NOMO-1 treated with DMSO at 0.1 percent for 48 hours (cell line): ENCODE data around the gene NXNL1.
"Not testable (repeated sequence)": the region's sequence is repeated elsewhere in the genome, so short reads cannot be mapped to it uniquely, and the experiment has no call there.

ENCODE experiments used
- DNase-seq: peaks from one replicate; lab custom pipeline; 2025; ENCODE audit not compliant: unreplicated experiment; lab: John Stamatoyannopoulos, UW

Gene NXNL1

DNA sequence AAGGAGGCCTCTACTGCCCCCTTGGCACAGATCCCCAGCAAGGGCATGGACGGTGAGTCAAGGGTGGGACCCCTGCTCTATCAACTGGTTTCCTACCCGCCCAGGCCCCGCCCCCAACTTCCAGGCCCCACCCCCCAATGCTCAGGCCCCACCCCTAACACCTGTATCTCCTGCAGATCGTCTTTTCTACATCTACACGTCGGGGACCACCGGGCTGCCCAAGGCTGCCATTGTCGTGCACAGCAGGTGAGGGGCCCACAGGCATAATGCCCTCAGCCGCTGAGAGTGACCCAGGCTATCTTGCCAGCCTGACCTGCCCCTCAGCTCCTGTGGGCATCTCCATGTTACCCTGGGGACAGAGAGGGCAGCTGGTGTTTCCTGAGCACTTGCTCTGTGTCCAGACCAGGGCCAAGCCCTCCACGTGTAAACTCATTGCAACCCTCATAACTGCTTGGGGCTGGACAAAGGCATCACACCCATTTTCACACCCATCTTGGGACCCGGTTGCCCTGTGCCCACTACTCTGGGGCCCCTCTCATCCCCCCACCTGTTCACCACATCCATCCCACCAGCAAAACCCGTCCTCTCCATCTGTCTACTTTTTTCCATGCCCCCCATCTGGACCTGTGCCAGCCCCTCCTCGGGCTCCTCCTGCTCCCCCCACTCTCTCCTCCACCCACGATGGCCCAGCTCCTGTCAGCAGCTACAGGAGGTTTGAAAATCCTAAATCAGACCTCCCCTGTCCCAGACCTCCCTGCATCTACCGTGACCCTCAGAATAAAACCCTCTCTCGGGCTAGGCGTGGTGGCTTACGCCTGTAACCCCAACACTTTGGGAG lies 26.8 kb upstream of the NXNL1 start:
- no peak for DNase-seq

DNA sequence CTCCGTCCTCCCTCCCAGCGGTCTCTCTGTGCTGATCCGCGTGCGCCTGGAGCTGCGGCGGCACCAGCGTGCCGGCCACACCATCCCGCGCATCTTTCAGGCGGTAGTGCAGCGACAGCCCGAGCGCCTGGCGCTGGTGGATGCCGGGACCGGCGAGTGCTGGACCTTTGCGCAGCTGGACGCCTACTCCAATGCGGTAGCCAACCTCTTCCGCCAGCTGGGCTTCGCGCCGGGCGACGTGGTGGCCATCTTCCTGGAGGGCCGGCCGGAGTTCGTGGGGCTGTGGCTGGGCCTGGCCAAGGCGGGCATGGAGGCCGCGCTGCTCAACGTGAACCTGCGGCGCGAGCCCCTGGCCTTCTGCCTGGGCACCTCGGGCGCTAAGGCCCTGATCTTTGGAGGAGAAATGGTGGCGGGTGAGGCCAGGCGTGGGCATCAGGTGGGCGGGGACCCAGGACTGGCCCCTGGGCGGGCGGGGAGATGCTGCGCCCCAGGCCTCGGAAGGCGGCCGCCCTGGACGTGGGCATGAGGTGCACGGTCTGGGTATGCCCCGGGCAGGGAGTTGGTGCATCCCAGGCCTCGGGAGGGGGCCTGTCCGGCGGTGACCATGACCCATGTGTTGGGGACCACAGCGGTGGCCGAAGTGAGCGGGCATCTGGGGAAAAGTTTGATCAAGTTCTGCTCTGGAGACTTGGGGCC lies 26.0 kb upstream of the NXNL1 start:
- no peak for DNase-seq

DNA sequence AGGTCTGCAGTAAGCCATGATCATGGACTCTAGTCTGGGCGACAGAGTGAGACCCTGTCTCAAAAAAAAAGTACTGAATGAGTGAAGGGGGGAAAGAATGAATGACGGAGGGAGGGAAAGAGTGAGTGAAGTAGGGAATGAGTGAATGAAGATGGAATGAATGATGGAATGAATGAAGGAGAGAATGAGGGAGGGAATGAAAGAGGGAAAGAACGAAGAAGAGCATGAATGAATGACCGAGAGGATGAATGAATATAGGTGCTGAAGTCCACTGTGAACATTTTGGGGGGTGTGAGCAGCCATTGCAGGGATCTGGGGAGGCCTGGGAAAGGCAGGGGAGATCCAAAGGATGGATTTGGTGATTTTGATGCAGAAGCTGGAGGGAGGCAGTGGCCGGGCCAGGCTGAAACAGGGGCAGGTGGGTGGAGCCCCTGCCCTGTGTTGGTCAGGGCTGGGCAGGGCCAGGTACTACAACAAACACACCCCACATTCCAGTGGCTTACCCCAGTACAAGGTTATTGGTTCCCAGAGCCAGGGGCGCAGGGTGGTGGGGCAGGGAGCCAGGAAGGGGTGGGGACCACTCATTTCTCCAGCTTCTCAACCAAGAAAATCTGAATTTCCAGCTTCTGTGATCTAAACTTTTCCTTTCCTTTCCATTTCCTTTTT lies 23.9 kb upstream of the NXNL1 start:
- no peak for DNase-seq

DNA sequence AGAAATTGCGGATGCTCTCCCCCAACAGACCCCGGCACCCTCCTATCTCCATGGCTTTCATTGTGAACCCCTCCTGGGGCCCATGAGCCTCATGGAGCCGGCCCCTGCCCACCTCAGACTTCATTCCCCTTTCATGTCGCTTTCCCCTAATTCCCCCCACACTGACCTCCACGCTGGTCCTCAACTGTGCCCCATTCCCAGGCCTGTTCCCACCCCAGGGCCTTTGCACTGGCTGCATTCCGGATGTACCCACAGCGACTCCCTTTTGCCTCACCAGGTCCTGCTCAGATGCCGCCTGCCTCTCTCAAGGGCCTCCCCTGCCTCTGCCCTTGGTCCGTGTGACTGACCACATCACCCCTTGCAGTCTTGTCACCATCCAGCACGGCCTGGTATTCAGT lies 22.9 kb upstream of the NXNL1 start:
- DNase-seq: no peak

DNA sequence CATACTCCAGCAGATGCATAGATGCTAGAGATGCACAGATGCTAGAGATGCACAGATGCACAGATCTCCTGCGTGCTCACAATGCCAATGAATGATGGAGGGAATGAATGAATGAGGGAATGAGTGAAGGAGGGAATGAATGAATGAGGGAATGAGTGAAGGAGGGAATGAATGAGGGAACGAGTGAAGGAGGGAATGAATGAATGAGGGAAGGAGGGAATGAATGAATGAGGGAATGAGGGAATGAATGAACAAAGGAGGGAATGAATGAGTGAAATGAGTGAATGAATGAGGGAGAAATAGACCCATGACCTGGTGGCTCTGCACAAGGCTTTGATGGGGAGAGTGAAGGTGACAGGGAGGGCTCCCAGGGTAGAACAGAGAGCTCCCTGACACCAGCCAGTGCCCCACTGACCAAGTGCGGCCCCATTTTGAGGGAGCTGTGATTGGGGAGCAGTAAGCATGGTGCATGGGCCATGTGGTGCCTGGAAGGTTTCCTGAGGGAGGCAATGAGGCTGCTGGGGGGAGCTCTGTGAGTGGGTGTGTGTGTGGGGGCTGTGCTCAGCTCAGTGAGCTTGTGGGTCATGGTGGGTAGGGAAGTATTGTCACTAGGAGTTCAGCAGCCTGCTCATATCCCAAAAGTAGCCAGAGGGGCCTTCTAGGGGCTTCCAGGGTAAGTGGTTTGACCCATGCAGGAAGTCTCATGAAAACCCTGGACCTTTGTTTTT lies 22.3 kb upstream of the NXNL1 start:
- DNase-seq: no peak

DNA sequence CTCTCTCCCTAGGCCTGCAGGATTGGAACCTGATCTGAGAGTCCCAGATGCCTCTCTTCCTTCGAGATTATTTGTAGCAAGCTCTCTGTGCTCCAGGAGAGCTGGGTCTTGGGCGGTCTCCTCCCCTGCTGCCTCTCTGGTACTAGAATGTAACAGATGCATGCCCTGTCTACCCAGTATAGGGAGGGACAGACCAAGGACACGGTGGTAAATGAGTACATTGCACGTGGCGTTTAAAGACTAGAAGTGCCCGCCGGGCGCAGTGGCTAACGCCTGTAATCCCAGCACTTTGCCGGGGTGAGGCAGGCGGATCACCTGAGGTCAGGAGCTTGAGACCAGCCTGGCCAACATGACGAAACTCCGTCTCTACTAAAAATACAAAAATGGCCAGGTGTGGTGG lies 21.3 kb upstream of the NXNL1 start:
- no peak for DNase-seq

DNA sequence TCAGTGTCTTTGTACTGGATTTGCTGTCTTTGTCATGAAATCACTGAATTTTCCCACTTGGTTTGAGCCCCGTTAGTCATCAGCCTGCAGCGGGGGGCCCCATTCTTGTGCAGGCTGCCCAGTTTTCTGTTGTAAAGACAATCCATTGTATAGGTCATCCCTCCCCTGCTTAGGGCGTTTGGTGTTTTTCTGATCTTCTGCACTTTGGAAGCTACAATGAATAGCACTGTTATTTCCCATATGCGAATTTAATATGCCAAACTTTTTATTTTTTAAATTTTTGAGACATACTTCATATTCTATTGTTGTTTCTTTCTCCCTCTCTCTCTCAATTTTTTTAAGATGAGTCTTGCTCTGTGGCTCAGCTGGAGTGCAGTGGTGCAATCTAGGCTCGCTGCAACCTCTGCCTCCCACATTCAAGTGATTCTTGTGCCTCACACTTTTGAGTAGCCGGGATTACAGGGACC lies 18.6 kb upstream of the NXNL1 start:
- no peak for DNase-seq

DNA sequence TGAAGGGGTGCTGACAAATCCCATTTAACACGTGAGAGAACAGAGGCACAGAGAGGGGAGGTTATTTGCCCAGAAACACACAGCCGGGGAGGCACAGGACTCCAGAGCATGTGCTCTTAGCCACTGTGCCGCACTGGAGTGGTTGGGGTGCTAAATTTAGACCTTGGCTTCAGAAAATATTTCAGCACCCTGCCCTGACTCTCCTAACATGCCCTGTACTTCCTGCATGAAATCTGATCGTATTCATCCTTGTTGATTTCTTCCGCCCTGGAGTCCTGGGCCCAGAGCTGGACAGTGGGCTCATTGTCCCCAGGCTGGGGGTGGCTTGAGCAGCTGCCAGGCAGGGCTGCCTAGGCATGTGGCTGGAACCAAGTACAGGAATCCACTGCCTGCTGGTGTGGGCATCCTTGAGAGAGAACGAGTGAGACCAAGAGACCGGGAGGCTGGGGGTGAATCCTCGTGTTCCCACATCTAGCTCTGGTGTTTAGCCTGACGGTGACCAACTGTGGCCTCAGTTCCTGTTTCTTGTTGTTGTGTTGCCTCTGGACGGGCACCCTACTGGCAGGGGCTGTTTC lies 14.9 kb upstream of the NXNL1 start:
- DNase-seq: no peak

DNA sequence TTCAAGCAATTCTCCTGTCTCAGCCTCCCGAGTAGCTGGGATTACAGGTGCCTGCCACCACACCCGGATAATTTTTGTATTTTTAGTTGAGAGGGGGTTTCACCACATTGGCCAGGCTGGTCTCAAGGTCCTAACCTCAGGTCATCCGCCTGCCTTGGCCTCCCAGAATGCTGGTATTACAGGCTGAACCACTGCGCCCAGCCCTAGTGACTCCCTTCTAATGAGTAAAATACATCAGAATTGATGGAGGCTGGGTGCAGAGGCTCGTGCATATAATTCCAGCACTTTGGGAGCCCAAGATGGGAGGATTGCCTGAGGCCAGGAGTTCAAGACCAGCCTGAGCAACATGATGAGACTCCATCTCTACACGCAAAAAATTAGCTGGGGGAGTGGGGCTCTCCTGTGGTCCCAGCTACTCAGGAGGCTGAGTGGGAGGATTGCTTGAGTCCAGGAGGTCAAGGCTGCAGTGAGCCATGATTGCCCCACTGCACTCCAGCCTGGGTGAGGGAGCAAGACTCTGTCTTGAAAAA lies 14.3 kb upstream of the NXNL1 start:
- DNase-seq: not testable (repeated sequence)

DNA sequence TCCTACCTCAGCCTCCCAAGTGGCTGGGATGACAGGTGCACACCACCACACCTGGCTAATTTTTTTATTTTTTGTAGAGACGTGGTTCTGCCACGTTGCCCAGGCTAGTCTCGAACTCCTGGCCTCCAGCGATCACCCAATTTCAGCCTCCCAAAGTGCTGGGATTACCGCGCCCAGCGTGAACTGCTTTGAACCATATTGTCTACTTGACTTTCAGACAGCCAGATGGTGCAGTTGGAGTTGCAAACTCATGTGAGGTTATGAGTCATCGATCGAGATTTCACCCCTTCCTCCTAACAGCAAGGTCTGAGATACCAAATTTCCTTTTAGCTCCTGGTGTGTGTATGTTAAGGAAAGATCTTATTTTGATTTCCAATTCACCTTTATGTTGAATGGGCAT lies 12.3 kb upstream of the NXNL1 start:
- peak; percentile 85 for DNase-seq

DNA sequence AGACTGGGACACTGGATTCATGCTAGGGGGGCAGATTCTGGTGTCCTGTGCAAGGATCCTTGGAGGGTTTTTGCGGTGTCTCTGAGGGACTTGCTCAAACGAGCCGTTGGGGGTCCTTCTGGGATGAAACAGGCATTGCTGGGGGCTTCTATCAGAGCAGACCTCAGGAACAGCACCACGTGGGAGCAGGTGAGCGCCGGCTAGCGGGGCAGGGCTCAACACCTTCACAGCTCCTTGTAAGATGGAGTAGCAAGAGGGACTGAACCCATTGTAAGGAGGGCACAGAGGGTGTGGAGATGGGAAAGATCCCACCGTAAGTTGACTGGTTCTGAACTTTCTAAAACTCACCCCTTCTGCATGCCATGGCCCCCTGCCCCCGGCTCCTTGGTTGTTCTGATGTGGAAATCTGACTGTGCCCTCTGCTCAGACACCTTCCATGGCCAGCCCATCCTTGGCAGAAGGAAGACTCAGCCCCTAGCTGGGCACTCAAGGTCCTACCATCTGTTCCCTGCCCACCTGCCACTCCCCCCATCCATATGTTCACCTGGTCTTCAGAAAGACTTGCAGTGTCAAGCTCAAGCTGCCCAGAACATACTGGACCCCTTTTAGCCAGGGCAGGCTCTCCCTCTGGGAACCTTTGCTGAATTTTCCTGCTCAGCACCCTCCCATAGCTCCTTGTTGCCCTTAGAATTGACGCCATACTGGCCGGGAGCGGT lies 10.8 kb upstream of the NXNL1 start:
- DNase-seq: no peak

DNA sequence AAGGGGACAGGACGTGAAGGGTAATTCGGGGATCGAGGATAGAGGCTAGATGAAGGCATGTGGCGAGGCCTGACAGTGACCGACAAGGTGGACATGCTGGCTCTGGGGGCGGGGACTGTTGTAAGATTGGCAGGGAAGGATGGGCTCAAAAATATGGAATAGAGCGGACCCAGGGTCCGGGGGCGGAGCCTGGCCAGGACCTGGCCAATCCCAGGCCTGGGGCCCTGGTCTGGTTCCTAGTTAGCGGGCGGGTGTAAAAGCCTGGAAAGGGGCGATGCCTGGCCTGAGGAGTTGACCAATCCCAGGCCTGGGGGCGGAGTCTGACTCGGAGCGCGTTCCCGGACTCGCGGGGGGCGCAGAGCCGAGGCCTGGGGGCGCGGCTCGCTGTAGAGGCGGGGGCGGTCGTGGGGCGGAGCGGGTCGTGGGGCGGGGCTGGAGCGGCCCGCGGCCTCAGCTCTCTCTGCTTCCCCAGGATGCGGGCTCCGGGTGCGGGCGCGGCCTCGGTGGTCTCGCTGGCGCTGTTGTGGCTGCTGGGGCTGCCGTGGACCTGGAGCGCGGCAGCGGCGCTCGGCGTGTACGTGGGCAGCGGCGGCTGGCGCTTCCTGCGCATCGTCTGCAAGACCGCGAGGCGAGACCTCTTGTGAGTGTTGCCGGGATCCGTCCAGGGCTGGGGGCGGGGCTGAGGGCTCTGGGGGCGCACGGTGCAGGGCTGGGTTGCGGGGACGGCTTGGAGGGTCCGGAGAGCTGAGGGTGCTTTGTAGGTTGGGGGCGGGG lies 9.5 kb upstream of the NXNL1 start, which contains the start of gene SLC27A1:
SLC27A1 (plus strand) TSS at position 457 of the 774 bp plus-strand sequence; CDS start at position 474, 17 bp downstream.
- DNase-seq: peak; percentile 99

DNA sequence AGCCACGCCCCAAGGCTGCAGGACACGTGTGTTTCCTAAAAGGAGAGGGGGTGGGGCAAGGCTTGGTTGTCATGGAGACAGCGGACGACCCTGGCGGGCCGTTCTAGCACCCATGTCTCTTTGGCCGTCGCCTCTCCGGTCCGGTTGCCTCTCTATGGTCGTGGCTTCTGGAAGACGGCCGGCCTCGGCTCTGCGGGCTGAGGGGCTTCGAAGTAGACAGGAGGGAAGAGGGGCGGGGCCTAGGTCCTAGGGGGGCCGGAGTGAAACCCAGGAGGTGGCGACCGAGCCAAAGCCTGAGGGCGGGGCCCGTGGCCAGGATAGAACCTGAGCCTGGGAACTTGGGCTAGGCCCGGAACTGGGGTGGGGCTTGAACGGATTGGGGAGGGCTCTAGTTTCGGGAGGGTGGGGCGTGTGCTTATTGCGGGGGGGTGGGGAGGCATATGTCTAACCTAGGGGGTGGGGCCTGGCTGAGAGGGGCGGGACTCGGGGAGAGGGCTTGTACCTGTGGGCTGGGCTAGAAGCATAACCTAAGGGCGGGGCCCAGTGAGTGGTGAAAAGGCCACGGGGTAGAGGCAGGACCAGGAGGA lies 8.8 kb upstream of the NXNL1 start:
- peak; percentile 98 for DNase-seq

DNA sequence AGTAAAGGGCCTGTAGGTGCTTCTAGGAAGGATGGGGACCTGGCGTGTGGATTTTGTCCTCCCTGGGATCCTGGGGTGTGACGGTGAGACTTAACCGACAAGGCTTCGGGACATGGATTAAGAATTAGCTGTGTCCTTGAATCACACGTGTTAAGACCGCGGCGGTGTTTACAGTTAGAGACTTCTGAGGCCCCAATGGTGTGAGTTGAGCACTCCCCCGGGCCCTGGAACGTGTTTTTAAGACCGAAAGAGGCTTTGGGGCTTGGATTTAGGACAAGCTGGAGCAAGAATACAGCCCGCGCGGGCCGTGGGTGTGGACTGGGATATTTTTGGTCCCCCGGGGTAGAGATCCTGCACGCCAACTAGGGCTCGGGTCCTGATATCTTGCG lies 8.4 kb upstream of the NXNL1 start:
- DNase-seq: no peak

DNA sequence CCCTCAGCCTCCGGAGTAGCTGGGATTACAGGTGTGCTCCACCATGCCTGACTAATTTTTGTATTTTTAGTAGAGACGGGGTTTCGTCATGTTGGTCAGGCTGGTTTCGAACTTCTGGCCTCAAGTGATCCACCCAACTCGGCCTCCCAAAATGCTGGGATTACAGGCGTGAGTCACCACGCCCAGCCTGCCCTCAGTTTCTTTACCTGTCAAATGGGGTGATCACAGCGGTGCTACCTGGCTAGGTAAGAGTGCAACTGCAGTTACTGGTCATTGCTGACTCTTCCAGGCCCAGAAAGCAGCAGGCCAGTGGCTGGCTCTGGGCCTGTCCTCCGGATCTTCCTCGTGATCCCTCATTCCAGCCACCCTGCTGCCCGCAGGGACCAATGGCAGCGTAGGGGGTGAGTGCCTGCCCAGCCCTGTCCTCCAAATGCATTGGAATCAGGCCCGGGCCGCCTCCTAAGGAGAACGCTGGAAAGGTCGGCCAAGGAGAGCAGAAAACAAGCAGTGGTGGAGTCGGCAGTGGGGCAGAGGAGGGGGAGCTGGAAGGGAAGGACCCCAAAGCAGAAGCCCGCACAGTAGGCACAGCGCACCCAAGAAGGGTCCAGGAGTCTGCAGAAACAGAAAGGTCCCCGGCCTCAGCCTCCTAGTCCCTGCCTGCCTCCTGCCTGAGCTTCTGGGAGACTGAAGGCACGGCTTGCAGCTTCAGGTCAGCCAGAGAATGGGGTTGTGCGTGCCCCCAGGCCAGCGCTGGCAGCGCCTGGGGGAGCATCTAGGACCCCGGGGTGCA lies 7.8 kb upstream of the NXNL1 start:
- DNase-seq: no peak

DNA sequence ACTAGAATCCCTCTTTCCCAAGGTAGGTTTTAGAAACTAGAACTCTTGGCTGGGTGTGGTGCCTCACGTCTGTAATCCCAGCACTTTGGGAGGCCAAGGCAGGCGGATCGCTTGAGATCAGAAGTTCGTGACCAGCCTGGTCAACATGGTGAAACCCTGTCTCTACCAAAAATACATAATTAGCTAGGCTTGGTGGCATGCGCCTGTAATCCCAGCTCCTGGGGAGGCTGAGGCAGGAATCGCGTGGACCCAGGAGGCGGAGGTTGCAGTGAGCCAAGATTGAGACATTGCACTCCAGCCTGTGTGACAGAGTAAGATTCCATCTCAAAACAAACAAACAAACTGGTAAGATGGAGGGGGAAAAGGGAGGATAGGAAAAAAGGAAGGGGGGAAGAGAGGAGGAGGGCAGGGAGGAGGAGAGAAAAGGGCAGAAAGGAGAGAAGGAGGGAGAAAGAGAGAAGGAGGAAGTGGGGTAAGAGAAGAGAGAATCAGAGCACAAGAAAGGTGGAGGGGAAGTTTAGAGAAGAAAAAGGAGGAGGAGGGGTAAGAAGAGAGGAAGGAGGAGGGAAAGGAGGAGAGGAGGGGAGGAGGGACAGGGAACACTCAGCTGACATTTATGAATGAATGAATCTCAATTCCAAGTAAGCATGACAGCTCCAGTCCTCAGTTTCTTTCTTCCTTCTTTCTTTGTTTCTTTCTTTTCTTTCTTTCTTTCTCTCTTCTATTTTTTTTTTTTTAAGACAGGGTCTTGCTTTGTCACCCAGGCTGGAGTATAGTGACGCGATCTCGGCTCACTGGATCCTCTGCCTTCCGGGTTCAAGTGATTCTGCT lies 7.0 kb upstream of the NXNL1 start:
- DNase-seq: no peak

DNA sequence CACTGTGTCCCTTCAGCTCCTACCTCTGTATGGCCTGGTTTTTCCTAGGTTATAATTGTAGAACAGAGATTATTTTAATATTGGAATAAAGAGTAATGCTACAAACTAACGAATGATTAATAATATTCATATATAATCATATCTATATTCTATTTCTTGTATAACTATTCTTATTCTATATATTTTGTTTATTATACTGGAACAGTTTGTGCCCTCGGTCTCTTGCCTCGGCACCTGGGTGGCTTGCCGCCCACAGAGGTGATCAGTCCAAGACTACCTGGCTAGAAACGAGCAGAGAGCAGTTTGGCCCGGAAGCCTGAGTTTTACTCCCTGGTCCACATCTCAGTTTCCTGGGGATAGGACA lies 5.7 kb upstream of the NXNL1 start:
- peak; percentile 14 for DNase-seq
